Measurements from ENCODE around the gene WDR70.

Gene WDR70

DNA sequence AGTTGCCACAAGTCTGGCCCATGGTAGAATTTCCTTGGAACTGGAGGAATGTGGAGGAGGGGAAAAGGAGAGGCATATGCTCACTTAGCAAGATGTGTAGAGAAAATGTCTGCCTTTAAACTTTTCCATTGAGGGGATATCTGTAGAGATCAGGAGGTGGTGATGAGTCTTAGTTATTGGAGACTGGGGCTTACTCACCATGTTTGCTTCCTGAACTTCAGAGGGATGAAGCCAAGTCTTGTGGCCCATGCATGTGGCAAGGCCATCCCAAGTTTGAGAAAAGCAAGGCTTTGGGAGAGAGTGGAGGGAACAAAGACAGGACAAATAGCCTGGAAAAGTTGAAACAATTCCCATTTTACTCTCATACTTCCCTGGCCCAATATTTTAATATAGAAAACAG is 336.2 kb downstream of the WDR70 start:
- peak in 1 of 2 donors; percentile 50 for DNase-seq (ENCODE audit: low read depth in 2 of 2)
- H3K4me3 ChIP-seq (replicated peaks in 1 of 2; ENCODE audit: low read depth in 2 of 2, low read length in 2 of 2) = no peak overlapping the region
- TF ChIP-seq, protein P1, sequence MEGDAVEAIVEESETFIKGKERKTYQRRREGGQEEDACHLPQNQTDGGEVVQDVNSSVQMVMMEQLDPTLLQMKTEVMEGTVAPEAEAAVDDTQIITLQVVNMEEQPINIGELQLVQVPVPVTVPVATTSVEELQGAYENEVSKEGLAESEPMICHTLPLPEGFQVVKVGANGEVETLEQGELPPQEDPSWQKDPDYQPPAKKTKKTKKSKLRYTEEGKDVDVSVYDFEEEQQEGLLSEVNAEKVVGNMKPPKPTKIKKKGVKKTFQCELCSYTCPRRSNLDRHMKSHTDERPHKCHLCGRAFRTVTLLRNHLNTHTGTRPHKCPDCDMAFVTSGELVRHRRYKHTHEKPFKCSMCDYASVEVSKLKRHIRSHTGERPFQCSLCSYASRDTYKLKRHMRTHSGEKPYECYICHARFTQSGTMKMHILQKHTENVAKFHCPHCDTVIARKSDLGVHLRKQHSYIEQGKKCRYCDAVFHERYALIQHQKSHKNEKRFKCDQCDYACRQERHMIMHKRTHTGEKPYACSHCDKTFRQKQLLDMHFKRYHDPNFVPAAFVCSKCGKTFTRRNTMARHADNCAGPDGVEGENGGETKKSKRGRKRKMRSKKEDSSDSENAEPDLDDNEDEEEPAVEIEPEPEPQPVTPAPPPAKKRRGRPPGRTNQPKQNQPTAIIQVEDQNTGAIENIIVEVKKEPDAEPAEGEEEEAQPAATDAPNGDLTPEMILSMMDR (IDR thresholded peaks at IDR 0.05; ENCODE audit: low read depth, low read length) = no peak

DNA sequence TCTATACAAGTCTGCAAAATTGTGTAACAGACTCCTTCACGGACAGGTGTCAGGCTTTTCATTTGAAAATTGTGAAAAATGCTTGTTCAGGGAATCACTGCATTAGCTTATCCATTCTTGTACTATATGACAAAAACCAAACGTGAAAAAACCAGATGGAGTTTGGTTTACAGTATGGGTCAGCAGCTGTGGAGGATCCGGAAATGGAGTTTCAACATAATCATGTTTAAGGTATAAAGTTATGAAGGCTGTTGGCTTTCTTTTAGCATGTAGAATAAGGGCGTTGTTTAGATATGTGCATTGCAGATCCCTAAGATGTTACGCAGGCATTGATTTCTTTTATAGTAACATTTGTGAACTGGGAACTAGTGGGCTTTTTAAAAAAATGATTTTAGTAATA is 336.9 kb downstream of the WDR70 start:
- H3K4me3 ChIP-seq (replicated peaks in 1 of 2; ENCODE audit: low read depth in 2 of 2, low read length in 2 of 2) = no peak overlapping the region
- TF ChIP-seq, protein P1 (IDR thresholded peaks at IDR 0.05; ENCODE audit: low read depth, low read length) = no peak
- no peak for DNase-seq (ENCODE audit: low read depth in 2 of 2)

DNA sequence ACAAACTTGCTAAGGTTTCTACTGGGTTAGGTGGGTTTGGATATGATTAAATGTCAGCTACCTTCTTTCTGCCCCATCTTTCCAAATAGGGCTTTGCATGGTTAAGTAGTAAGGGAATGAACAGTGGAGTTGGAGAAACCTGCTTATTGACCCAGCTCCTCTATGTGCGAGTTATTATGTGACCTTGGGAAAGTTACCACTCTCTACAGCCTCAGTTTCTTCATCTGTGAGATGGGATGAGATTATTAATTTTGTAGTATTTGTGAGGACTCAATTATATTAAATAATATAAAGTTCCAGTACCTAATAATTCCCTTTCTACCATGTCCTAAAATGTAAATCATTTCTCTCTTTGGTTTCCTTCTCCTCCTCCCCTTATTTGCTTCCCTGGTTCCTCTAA is 337.3 kb downstream of the WDR70 start:
- H3K4me3 ChIP-seq (replicated peaks in 1 of 2; ENCODE audit: low read depth in 2 of 2, low read length in 2 of 2) = no peak overlapping the region
- TF ChIP-seq, protein P1 (IDR thresholded peaks at IDR 0.05; ENCODE audit: low read depth, low read length) = no peak
- DNase-seq (ENCODE audit: low read depth in 2 of 2) = no peak

DNA sequence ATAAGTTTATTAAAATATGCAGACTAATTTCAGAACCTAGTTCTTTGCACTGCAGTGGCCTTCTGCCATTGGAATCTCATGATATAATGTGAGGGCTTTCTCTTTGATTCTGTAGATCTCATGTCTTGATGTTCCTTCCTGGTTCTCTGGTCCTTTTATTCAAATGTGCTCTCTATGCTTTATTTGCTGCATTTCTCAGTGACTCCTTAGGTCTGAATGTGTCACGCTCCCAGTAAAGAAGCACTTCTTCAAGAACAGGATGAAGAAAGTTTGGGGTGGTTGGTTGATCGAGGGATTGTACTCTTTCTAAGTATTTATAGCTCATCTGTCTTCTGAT is 338.1 kb downstream of the WDR70 start:
- H3K4me3 ChIP-seq (replicated peaks in 1 of 2; ENCODE audit: low read depth in 2 of 2, low read length in 2 of 2) = no peak overlapping the region
- no peak for DNase-seq (ENCODE audit: low read depth in 2 of 2)
- TF ChIP-seq, protein P1 (IDR thresholded peaks at IDR 0.05; ENCODE audit: low read depth, low read length) = no peak

DNA sequence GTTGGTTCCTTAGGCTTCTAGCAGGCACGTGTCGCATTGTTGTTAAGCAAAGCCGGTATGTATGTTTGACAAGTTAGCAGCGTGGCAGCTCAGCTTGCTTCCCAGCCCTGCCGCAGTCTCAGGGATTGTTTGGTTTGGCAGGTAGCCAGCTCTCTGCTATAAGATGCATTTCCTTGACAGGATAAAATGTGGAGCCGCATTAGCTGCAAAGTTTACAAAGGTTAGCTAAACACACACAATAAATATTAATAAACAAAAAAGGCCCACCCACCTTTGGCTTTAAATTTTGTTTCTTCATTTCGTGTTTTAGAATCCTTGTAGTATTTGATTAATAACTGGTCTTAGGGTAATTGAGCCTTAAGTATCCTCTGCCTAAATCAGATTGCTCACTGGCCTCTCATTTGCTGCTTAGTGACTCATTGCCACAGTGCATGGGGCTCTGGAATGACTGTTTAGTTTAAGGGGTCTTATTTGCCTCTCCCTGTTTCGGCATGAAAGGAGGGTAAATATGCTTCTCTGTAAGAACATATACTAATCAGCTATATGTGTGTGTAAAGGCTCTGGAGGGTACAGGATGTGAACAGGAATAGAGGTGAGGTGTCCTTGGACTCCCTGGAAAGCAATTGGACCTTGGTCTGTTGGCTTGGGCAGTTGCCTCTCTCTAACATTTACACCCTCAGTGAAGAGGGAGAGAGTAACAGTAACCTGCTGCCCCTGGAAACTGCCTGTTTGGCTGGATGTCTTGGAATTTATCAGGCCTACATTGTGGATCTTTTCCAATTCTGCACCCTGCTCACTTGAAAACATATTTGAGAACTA is 338.7 kb downstream of the WDR70 start:
- TF ChIP-seq, protein P1 (IDR thresholded peaks at IDR 0.05; ENCODE audit: low read depth, low read length) = no peak
- no peak overlapping the region for H3K4me3 ChIP-seq (replicated peaks in 1 of 2; ENCODE audit: low read depth in 2 of 2, low read length in 2 of 2)
- DNase-seq (ENCODE audit: low read depth in 2 of 2) = peak; percentile 92 to 95

DNA sequence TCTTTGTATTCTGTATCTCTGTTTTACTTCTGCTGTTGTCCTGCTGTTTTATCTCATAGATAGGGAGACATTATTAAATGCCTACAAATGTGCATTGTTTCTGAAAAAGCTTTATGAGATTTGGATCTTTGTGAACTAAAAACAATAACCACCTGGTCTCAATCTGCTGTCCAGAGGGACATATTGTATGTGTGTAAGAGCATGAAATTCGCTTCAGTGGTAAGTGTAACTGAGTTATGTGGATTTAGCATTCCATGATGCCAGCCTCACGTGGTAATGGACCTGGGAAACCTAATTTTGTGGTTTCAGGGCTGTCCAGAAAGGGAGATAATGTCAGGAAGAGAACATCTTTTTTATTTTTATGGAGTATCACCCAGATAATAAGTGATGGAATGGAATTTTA is 341.4 kb downstream of the WDR70 start:
- no peak for DNase-seq (ENCODE audit: low read depth in 2 of 2)
- TF ChIP-seq, protein P1 (IDR thresholded peaks at IDR 0.05; ENCODE audit: low read depth, low read length) = no peak
- no peak overlapping the region for H3K4me3 ChIP-seq (replicated peaks in 1 of 2; ENCODE audit: low read depth in 2 of 2, low read length in 2 of 2)

DNA sequence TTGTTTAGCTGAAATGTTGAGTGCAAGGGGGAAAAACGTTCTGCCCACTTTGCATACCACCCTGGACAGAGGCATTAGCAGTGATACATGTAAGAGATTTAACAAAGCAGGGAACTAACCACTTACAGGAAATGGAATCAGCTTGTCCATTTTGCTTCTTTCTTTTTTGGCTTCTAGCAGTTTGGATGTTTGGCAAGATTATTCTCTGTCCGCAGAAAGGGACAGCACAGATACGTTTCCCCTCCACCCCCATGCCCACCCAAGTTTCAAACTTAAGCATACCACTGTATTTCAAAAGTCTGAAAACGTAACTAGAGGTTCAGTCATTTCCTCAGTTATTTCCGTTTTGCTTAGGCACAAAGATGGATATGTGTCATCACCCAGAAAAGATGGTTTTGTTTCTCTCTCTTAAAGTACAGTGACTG is 342.3 kb downstream of the WDR70 start:
- H3K4me3 ChIP-seq (replicated peaks in 1 of 2; ENCODE audit: low read depth in 2 of 2, low read length in 2 of 2) = peak overlapping the region in 1 of 2 donors; percentile 1
- TF ChIP-seq, protein P1 (IDR thresholded peaks at IDR 0.05; ENCODE audit: low read depth, low read length) = no peak
- DNase-seq (ENCODE audit: low read depth in 2 of 2) = peak; percentile 54 to 85
